GM15510 (cell line): ENCODE data around the gene CPLX3.

Experiments
- POLR2A ChIP-seq: IDR thresholded peaks from 3 replicates; pipeline ENCODE4 v1.6.1; 2011; ENCODE audit warnings: borderline replicate concordance; ENCODE audit not compliant: insufficient read length; ENCODE audit errors: extremely low read depth

The CPLX3 gene

GRCh38 chr15:74858369-74858740, 31.9 kb downstream of the CPLX3 start:
- TF ChIP-seq POLR2A: no peak

- no peak for TF ChIP-seq POLR2A
These were observed 37.0 kb downstream of the CPLX3 start for GRCh38 chr15:74863239-74864056.

- no peak for TF ChIP-seq POLR2A
These were observed 37.9 kb downstream of the CPLX3 start for GRCh38 chr15:74864296-74864695.

- no peak for TF ChIP-seq POLR2A
These were observed 38.9 kb downstream of the CPLX3 start for GRCh38 chr15:74865316-74865715.

GRCh38 chr15:74866090-74866489, 39.7 kb downstream of the CPLX3 start:
- TF ChIP-seq POLR2A: no peak

GRCh38 chr15:74867466-74868038, 41.1 kb downstream of the CPLX3 start:
- TF ChIP-seq POLR2A: no peak

- TF ChIP-seq POLR2A: no peak
These were observed 41.6 kb downstream of the CPLX3 start for GRCh38 chr15:74868059-74868458.

- TF ChIP-seq POLR2A: no peak
These were observed 42.9 kb downstream of the CPLX3 start for GRCh38 chr15:74869372-74869725.

GRCh38 chr15:74869726-74870407, 43.4 kb downstream of the CPLX3 start:
- TF ChIP-seq POLR2A: peak; percentile 21

GRCh38 chr15:74870436-74871215, 44.2 kb downstream of the CPLX3 start:
- no peak for TF ChIP-seq POLR2A

GRCh38 chr15:74872702-74873035, 46.2 kb downstream of the CPLX3 start:
- no peak for TF ChIP-seq POLR2A

GRCh38 chr15:74873036-74873755, 46.8 kb downstream of the CPLX3 start, which contains the start of gene SCAMP2:
SCAMP2 (minus strand) TSS chr15:74873365; CDS start chr15:74873255, 110 bp downstream.
- TF ChIP-seq POLR2A: peak; percentile 84

GRCh38 chr15:74873756-74874424, 47.5 kb downstream of the CPLX3 start:
- TF ChIP-seq POLR2A: no peak

GRCh38 chr15:74878273-74878672, 51.8 kb downstream of the CPLX3 start:
- TF ChIP-seq POLR2A: no peak
